HAP-1 (cell line): ENCODE results near the gene SKA2.
"Not testable (repeated sequence)": the region's sequence is repeated elsewhere in the genome, so short reads cannot be mapped to it uniquely, and the experiment has no call there.

Experiments used
- DNase-seq, 2 experiments: peaks; one replicate each; pipeline ENCODE4 v3.0.0-alpha.2; 2016 to 2020; ENCODE audit warnings: low spot score in 2 of 2
- H3K27me3 ChIP-seq: fragments of 250-450 bp; sonication (Bioruptor Pico); 2 replicates; pipeline ENCODE4 v1.5.1; 2020; ENCODE audit warnings: low read depth, mild to moderate bottlenecking, moderate library complexity
- H3K36me3 ChIP-seq: fragments of 250-450 bp; sonication (Bioruptor Pico); replicated peaks from 2 replicates; pipeline ENCODE4 v1.5.1; 2020; ENCODE audit warnings: mild to moderate bottlenecking
- H3K4me1 ChIP-seq: fragments of 250-450 bp; sonication (Bioruptor Pico); 2 replicates; pipeline ENCODE4 v1.5.1; 2020; ENCODE audit warnings: mild to moderate bottlenecking
- H3K4me3 ChIP-seq: fragments of 250-450 bp; sonication (Bioruptor Pico); 2 replicates; pipeline ENCODE4 v1.5.1; 2020; ENCODE audit warnings: mild to moderate bottlenecking, moderate library complexity
- H3K9me3 ChIP-seq: fragments of 250-450 bp; sonication (Bioruptor Pico); 2 replicates; pipeline ENCODE4 v1.5.1; 2020; ENCODE audit warnings: mild to moderate bottlenecking, moderate library complexity
- in situ Hi-C: fragments of 300-500 bp; cut with MboI; formaldehyde crosslinking; loops from 3 replicates; pipeline ENCODE4 v1.14.3; 2020; ENCODE audit warnings: low sequenced_read_pairs, inconsistent platforms, mixed read lengths

The SKA2 gene

GRCh38 chr17:59105852-59106462 is 49.0 kb downstream of the SKA2 start:
- H3K36me3 ChIP-seq = peaks cover 12% of the 10 kb centered on the region
- DNase-seq = peak in 1 of 2 experiments; percentile 65
- peak overlapping the region; percentile 87 for H3K4me3 ChIP-seq
- peaks cover 15% of the 10 kb centered on the region for H3K4me1 ChIP-seq
- H3K27me3 ChIP-seq = no peaks in the 10 kb centered on the region
- no peaks in the 10 kb centered on the region for H3K9me3 ChIP-seq
- in situ Hi-C loops = no loop called here

GRCh38 chr17:59101178-59101577 is 53.8 kb downstream of the SKA2 start:
- H3K9me3 ChIP-seq = no peaks in the 10 kb centered on the region
- H3K27me3 ChIP-seq = no peaks in the 10 kb centered on the region
- in situ Hi-C loops = no loop called here
- H3K36me3 ChIP-seq = peaks cover 9% of the 10 kb centered on the region
- no peak for DNase-seq
- peaks cover 2% of the 10 kb centered on the region for H3K4me1 ChIP-seq
- no peak overlapping the region for H3K4me3 ChIP-seq

GRCh38 chr17:59097876-59098275 is 57.1 kb downstream of the SKA2 start:
- H3K36me3 ChIP-seq = peaks cover 5% of the 10 kb centered on the region
- H3K4me3 ChIP-seq = no peak overlapping the region
- in situ Hi-C loops = no loop called here
- DNase-seq = no peak
- peaks cover 22% of the 10 kb centered on the region for H3K4me1 ChIP-seq
- no peaks in the 10 kb centered on the region for H3K9me3 ChIP-seq
- H3K27me3 ChIP-seq = no peaks in the 10 kb centered on the region

GRCh38 chr17:59094861-59095530 is 60.0 kb downstream of the SKA2 start:
- Histone ChIP-seq H3K27me3 (no peaks in the 10 kb centered on the region), H3K4me1 (peaks cover 24% of the 10 kb centered on the region), H3K9me3 (no peaks in the 10 kb centered on the region), H3K4me3 (no peak overlapping the region), H3K36me3 (peaks cover 1% of the 10 kb centered on the region)
- in situ Hi-C loops = no loop called here
- no peak for DNase-seq

- Histone ChIP-seq H3K4me3 (no peak overlapping the region), H3K36me3 (peaks cover 5% of the 10 kb centered on the region; the same call in 1 of the 2 replicates)
These were observed 61.2 kb downstream of the SKA2 start for GRCh38 chr17:59093702-59094231.

GRCh38 chr17:59093145-59093701 is 61.8 kb downstream of the SKA2 start:
- Histone ChIP-seq H3K4me1 (peaks cover 24% of the 10 kb centered on the region), H3K4me3 (no peak overlapping the region), H3K9me3 (no peaks in the 10 kb centered on the region), H3K27me3 (no peaks in the 10 kb centered on the region), H3K36me3 (peaks cover 8% of the 10 kb centered on the region; the same call in 1 of the 2 replicates)
- in situ Hi-C loops = no loop called here
- DNase-seq = no peak

More at GRCh38 chr17:59093702-59094231, 61.2 kb downstream of the SKA2 start:
- peak; percentile 48 to 62 for DNase-seq
- H3K27me3 ChIP-seq = no peaks in the 10 kb centered on the region
- no peaks in the 10 kb centered on the region for H3K9me3 ChIP-seq
- H3K4me1 ChIP-seq = peaks cover 24% of the 10 kb centered on the region
- in situ Hi-C loops = no loop called here

GRCh38 chr17:59090593-59090992 is 64.4 kb downstream of the SKA2 start:
- H3K9me3 ChIP-seq, in situ Hi-C loops, H3K4me3 ChIP-seq, DNase-seq, H3K27me3 ChIP-seq: not testable (repeated sequence)
- H3K4me1 ChIP-seq = peaks cover 24% of the 10 kb centered on the region
- H3K36me3 ChIP-seq = peaks cover 16% of the 10 kb centered on the region

GRCh38 chr17:59084154-59084553 is 70.8 kb downstream of the SKA2 start:
- peaks cover 34% of the 10 kb centered on the region for H3K36me3 ChIP-seq
- H3K27me3 ChIP-seq = no peaks in the 10 kb centered on the region
- DNase-seq = no peak
- H3K4me1 ChIP-seq = peaks cover 10% of the 10 kb centered on the region
- no peak overlapping the region for H3K4me3 ChIP-seq
- in situ Hi-C loops = no loop called here
- no peaks in the 10 kb centered on the region for H3K9me3 ChIP-seq

- in situ Hi-C loops = no loop called here
- H3K4me1 ChIP-seq = no peaks in the 10 kb centered on the region
- H3K9me3 ChIP-seq = no peaks in the 10 kb centered on the region
- no peak for DNase-seq
- H3K4me3 ChIP-seq = no peak overlapping the region
- no peaks in the 10 kb centered on the region for H3K27me3 ChIP-seq
- H3K36me3 ChIP-seq = peaks cover 45% of the 10 kb centered on the region
These were observed 80.5 kb downstream of the SKA2 start for GRCh38 chr17:59074494-59074893.

GRCh38 chr17:59073972-59074371 is 81.0 kb downstream of the SKA2 start:
- H3K36me3 ChIP-seq = peaks cover 40% of the 10 kb centered on the region
- in situ Hi-C loops = no loop called here
- H3K27me3 ChIP-seq = no peaks in the 10 kb centered on the region
- DNase-seq = no peak
- no peaks in the 10 kb centered on the region for H3K4me1 ChIP-seq
- no peaks in the 10 kb centered on the region for H3K9me3 ChIP-seq
- H3K4me3 ChIP-seq = no peak overlapping the region

- no peaks in the 10 kb centered on the region for H3K4me1 ChIP-seq
- no peak overlapping the region for H3K4me3 ChIP-seq
- H3K9me3 ChIP-seq = no peaks in the 10 kb centered on the region
- DNase-seq = no peak
- H3K36me3 ChIP-seq = peaks cover 31% of the 10 kb centered on the region
- H3K27me3 ChIP-seq = no peaks in the 10 kb centered on the region
- in situ Hi-C loops = no loop called here
These were observed 85.1 kb downstream of the SKA2 start for GRCh38 chr17:59069856-59070255.

GRCh38 chr17:59067756-59068155 is 87.2 kb downstream of the SKA2 start:
- Histone ChIP-seq H3K36me3 (peaks cover 17% of the 10 kb centered on the region; the same call in 1 of the 2 replicates), H3K4me1 (no peaks in the 10 kb centered on the region), H3K9me3 (no peaks in the 10 kb centered on the region), H3K4me3 (no peak overlapping the region), H3K27me3 (no peaks in the 10 kb centered on the region)
- in situ Hi-C loops = no loop called here
- DNase-seq = no peak

GRCh38 chr17:59067340-59067739 is 87.6 kb downstream of the SKA2 start:
- Histone ChIP-seq H3K27me3 (no peaks in the 10 kb centered on the region), H3K36me3 (peaks cover 16% of the 10 kb centered on the region; the same call in 1 of the 2 replicates), H3K4me1 (no peaks in the 10 kb centered on the region), H3K4me3 (no peak overlapping the region), H3K9me3 (no peaks in the 10 kb centered on the region)
- DNase-seq = no peak
- in situ Hi-C loops = no loop called here

GRCh38 chr17:59062509-59062908 is 92.5 kb downstream of the SKA2 start:
- DNase-seq = no peak
- in situ Hi-C loops = no loop called here
- Histone ChIP-seq H3K4me1 (no peaks in the 10 kb centered on the region), H3K27me3 (no peaks in the 10 kb centered on the region), H3K4me3 (no peak overlapping the region), H3K9me3 (no peaks in the 10 kb centered on the region), H3K36me3 (peaks cover 7% of the 10 kb centered on the region)
